Adrenal gland (tissue), 5 donors: ENCODE results near the gene CHL1.
"Not testable (repeated sequence)": the region's sequence is repeated elsewhere in the genome, so short reads cannot be mapped to it uniquely, and the experiment has no call there.

Experiments
- CTCF ChIP-seq, 6 experiments: fragments of 450-650 bp in 4 of 6; fragments of 200-600 bp in 2 of 6; sonication (generic) in 1 of 6; IDR thresholded peaks; 1 replicate in 5 of 6; 2 replicates in 1 of 6; pipeline versions ENCODE4 v1.5.1 to v1.8.0; 2016 to 2021; ENCODE audit warnings: antibody characterized with exemption in 6 of 6, mild to moderate bottlenecking in 2 of 6, moderate library complexity in 1 of 6
- POLR2A ChIP-seq, 2 donors: fragments of 450-650 bp; IDR thresholded peaks; one replicate each; pipeline ENCODE4 v1.6.1; 2017; ENCODE audit warnings: antibody characterized with exemption in 2 of 2, mild to moderate bottlenecking in 2 of 2, moderate library complexity in 1 of 2
- donor health status: DM: no; HTN: no; CAD: no.

- not testable (repeated sequence) for TF ChIP-seq CTCF, POLR2A (IDR thresholded peaks at IDR 0.05)
Measured at GRCh38 chr3:366253-366652, 169.7 kb downstream of the CHL1 start.
